ENCODE data around the gene VAMP4.
"Not testable (repeated sequence)": the region's sequence is repeated elsewhere in the genome, so short reads cannot be mapped to it uniquely, and the experiment has no call there.

Gene VAMP4

DNA sequence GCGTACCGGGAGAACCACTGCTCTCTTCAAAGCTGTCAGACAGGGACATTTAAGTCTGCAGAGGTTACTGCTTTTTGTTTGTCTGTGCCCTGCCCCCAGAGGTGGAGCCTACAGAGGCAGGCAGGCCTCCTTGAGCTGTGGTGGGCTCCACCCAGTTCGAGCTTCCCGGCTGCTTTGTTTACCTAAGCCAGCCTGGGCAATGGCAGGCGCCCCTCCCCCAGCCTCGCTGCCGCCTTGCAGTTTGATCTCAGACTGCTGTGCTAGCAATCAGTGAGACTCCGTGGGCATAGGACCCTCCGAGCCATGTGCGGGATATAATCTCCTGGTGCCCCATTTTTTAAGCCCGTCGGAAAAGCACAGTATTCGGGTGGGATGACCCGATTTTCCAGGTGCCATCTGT, 46.1 kb downstream of the VAMP4 start:
- DNase-seq (ENCODE audit: low spot score) = not testable (repeated sequence)

DNA sequence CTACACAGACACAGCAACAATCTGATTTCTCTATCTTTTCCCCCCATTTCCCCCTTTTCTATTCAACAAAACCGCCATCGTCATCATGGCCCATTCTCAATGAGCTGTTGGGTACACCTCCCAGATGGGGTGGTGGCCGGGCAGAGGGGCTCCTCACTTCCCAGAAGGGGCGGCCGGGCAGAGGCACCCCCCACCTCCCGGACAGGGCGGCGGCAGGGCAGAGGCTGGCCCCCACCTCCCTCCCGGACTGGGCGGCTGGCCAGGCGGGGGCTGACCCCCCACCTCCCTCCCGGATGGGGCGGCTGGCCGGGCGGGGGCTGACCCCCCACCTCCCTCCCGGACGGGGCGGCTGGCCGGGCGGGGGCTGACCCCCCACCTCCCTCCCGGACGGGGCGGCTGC, 48.3 kb downstream of the VAMP4 start:
- not testable (repeated sequence) for DNase-seq (ENCODE audit: low spot score)

- no peak for DNase-seq (ENCODE audit: low spot score)
Measured at GRCh38 chr1:171683870-171684269, 58.0 kb downstream of the VAMP4 start.

DNA sequence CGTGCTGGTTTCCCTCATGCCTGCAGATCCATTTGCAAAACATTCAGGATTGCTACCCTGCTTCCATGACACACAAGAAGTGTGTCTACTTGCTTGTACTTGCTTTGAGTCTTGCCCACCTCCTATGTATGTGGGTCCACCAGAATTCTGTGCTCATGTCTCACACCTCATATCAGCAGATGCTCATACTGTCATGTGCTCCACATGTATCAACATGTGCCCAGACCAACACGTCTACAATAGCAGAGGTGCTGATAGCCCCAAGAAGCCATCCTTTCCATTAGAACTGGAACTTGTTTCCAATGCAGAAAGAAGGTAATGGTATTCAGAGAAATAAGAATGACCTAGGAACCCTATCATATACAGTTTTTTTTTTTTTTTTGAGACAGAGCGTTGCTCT, 61.5 kb downstream of the VAMP4 start:
- DNase-seq (ENCODE audit: low spot score) = no peak

DNA sequence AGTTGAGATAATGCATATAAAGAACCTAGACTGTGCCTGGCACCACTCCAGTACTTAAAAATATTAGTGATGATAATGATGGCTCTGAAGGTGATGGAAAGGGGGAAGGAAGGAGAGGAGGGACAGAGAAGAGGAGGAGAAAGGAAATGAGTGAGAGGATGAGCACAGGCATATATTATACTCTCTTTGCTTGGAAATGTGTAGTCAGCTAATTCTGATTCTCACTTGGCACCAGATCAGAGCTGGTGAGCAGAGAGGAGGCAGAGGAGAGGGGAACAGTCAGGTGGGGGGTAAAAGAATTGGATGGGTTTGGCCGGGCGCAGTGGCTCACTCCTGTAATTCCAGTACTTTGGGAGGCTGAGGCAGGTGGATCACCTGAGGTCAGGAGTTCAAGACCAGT, 65.0 kb downstream of the VAMP4 start:
- DNase-seq (ENCODE audit: low spot score) = no peak

- no peak for DNase-seq (ENCODE audit: low spot score)
Measured at GRCh38 chr1:171674431-171675405, 67.1 kb downstream of the VAMP4 start.

- no peak for DNase-seq (ENCODE audit: low spot score)
Measured at GRCh38 chr1:171670739-171671138, 71.1 kb downstream of the VAMP4 start.

DNA sequence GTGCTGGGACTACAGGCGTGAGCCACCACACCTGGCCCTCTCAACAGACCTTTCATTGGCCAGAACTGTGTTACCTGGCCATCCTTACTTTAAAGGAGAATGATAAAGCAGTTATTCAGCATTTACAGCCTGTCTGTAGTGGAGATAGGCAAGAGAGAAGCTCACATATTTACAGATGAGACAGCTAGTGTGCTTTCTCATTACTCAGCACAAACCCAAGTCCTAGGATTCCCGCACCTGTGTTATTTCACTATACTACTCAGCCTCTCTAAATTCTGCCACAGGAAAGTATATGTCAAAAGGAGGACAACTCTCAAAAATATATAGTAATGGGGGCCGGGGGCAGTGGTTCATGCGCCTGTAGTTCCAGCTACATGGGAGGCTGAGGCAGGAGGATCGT, 73.5 kb downstream of the VAMP4 start:
- DNase-seq (ENCODE audit: low spot score) = no peak

GRCh38 chr1:171666114-171666769, 75.6 kb downstream of the VAMP4 start:
- DNase-seq (ENCODE audit: low spot score) = no peak

DNA sequence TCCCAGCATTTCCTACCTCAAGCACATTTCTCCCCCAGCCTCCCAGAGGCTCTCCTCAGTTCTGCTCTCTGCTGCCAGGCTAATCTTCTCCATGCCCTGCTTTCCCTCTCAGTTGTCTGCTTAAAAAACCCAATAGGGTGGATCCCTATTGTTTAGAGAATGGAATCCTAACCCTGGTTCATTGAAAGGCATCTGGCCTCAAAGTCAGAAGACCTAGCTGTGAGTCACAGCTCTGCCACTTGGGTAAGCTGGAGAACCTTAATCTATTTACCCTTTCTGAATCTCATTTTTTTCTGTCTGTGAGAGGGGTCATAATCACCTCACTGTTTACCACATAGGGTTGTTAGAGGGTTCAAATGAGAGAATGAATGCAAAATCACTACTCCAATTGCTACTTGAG, 76.9 kb downstream of the VAMP4 start:
- DNase-seq (ENCODE audit: low spot score) = no peak

DNA sequence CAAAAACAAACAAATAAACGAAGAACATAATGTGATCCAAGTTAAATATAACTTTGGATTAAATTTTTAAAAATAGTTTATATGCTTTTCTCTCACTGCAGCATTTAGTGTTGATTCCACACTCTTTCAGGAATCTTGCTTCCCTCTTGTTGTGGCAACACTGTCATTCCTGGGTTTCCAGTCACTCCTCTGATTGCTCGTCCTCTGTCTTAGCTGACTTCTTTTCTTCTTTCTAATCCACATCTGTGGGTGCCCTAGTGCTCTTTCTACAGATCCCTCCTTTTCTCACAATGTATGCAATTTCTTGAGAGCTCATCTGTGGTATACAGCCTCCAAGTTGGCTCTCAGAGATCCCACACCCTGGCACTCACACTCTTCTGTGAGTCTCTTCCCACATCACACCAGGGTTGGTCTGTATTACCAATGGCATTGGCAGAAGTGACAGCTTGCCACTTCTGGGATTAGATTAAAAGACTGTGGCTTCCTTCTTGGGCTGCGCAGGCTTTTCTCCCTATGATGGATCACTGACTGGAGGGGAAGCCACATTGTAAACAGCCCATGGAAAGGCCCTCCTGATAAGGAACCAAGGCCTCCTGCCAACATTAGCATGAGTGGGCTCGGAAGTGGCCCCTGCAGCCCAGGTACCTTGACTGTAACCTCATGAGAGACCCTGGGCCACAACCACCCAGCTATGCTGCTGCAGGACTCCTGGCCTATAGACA, 77.8 kb downstream of the VAMP4 start:
- DNase-seq (ENCODE audit: low spot score) = no peak

- no peak for DNase-seq (ENCODE audit: low spot score)
Measured at GRCh38 chr1:171663036-171663853, 78.6 kb downstream of the VAMP4 start.

GRCh38 chr1:171661076-171661650, 80.7 kb downstream of the VAMP4 start:
- DNase-seq (ENCODE audit: low spot score) = no peak

DNA sequence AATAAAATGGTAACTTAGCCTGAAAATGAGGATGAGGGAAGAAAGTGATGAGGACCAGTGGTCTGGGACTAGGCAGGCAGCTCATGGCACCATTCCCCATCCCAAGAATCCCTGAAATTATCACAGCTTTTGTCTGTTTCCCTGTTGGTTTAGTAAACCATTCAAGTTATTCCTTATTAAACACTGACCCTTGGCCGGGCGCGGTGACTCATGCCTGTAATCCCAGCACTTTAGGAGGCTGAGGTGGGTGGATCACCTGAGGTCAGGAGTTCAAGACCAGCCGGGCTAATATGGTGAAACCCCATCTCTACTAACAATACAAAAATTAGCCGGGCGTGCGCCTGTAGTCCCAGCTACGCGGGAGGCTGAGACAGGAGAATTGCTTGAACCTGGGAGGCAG, 85.7 kb downstream of the VAMP4 start:
- DNase-seq (ENCODE audit: low spot score) = not testable (repeated sequence)

DNA sequence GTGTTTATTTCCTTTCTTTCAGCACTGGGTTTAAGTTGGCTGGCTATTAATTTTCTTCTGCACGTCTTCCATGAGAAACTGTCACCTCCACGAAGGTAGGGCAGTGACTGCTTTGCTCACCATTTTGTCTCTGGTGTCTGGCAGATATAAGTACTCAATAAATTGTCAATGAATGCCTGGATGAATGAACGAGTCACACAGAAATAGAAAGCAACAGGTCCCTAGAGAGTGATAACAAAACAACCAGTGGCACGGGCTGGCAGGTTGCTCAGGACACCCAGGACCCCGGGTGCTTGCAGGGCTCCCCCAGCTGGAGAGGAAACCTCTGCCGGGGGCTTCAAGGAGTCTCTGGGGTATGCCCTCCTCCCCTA, 86.1 kb downstream of the VAMP4 start:
- DNase-seq (ENCODE audit: low spot score) = no peak

DNA sequence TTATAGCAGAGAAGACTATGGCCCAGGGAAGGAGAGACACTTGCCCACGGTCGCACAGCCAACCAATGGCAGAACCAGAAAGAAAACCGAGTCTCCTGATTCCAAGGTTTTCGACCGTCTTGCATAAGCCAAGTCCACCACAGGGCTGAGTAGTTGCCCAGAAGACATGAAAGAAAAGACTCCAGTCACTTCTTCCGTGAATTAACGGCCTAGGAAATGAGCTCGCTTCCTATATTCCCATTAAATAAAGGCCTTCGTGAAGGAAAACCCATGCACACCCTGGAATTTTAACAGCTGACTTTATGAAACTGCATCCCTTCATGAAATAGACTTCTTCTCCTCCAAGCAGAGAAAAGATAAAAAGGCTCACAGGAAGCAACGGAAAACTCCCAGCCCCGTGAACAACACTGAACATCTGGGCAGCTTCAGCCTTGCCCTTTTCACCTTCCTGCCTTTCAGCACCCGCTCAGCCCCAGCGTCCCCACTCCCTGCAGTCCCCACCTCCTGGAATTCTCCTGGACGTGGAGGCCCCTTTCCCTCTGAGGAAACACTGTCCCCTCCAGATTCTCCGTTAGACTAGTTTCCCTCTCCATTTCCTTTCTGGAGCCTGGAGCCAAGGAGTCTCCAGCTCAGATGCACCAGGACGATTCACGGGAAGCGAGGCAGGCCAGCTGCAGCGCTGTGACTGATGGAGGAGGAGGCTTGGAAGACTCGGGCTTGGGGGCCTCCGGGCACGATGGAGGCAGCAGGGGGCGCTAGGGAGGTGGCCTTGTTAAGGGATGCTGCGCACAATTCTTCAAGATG, 86.7 kb downstream of the VAMP4 start:
- peak; percentile 64 for DNase-seq (ENCODE audit: low spot score)

GRCh38 chr1:171654201-171654941, 87.5 kb downstream of the VAMP4 start:
- DNase-seq (ENCODE audit: low spot score) = no peak

DNA sequence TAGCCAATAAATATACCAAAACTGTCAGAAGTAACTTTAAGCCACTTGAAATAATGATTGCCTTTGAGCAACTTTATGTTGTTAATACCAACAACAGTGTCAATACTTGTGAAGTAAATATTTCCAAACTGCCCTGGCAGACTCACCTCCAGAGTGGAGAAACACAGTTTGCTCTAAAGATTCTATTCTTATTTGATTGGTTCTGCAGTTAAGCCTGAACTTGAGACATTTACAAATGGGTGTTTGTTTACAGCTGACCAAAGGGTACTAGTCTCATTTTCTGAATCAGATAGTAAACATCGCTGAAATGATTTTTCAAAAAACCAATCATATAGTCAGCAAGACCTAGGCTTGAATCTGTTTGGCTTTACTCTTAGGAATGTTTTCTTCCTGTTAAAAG, 88.1 kb downstream of the VAMP4 start:
- DNase-seq (ENCODE audit: low spot score) = no peak

DNA sequence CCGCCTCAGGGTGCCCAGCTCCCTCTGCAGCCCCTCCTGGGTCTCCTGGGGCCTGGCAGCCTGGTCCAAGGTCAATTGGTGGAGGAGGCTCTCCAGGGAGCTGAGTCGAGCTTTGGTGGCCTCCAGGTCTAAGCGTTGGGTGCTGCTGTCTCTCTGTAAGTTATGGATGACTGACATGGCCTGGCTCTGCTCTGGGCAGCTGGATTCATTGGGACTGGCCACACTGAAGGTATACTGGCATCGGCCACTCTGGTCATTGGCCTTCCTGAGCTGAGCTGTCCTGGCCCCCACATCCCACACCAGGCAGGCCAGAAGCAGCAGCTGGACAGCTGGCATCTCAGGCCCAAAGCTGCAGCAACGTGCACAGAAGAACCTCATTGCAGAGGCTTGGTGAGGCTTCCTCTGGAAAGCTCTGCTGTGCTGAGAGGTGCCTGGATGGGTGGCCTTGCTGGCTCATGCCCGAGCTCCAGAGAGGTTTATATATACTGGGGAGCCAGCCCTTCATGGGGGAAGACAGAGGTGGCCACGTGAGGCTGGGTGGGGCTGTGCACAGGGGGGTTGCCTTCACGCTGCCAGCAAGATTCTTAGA, 89.5 kb downstream of the VAMP4 start, which contains the start of gene MYOC:
Gene MYOC, minus strand, starts transcription at position 455 of the 589 bp plus-strand sequence. Its CDS starts 77 bp downstream, at position 378.
- no peak for DNase-seq (ENCODE audit: low spot score)
